ENCODE results near the gene FFAR1. TPM values are rescaled to one million over a fixed set of nuclear protein-coding genes. Genes with fewer than 3 reads are reported as not detected.

FFAR1 gene
- total and polyA plus RNA-seq, 2 donors (not counting 3 experiments of a cell fraction or from before 2014, with no cell fraction given) = not detected

DNA sequence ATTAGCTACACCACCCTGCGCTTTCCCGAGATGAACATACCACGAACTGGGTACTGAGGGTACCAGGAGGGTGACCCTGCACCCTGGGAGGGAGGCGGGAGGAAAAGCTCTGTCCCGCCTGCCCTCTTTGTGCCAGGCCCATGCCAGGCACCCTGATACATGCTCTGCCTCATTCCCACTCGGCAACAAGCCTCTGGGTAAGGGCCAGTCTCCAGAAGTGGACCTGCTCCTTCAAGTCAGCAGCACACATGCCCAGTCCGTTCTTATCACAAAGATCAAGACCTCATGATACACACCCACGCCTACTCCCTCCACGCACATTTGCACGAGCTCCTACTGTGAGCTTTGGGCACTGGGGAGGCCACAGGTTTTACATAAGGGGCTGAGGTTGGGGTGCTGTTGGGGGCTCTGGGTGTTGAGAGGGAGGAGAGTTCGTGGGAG lies 2.0 kb upstream of the FFAR1 start:
- Histone ChIP-seq H3K4me1 (ENCODE audit: control insufficient read depth, extremely low read depth, insufficient read depth, low read length) (no peaks in the 10 kb centered on the region), H2AFZ (ENCODE audit: low read depth, low read length) (no peak overlapping the region), H4K20me1 (replicated peaks; ENCODE audit: control insufficient read depth, extremely low read depth, insufficient read depth, low read length) (no peaks in the 10 kb centered on the region), H3K4me2 (ENCODE audit: insufficient read depth, low read length) (no peak overlapping the region), H3K79me2 (ENCODE audit: control insufficient read depth, insufficient read depth, low read length) (no peaks in the 10 kb centered on the region), H3K9me3 (replicated peaks; ENCODE audit: control insufficient read depth, insufficient read depth, low read length) (no peaks in the 10 kb centered on the region), H3K4me3 (replicated peaks in 1 of 3; ENCODE audit: insufficient read depth in 1 of 3, low read depth in 1 of 3, low read length in 3 of 3) (no peak overlapping the region), H3K36me3 (ENCODE audit: control insufficient read depth in 2 of 2, extremely low read depth in 1 of 2, insufficient read depth in 2 of 2, low read length in 2 of 2) (no peaks in the 10 kb centered on the region), H3K27me3 (ENCODE audit: control insufficient read depth in 2 of 2, insufficient read depth in 2 of 2, low read length in 2 of 2) (no peaks in the 10 kb centered on the region), H3K27ac (ENCODE audit: insufficient read depth, low read depth, low read length) (no peak overlapping the region), H3K9ac (replicated peaks; ENCODE audit: extremely low read depth, insufficient read depth, low read length) (no peak overlapping the region), H3K9me1 (replicated peaks; ENCODE audit: control insufficient read depth, extremely low read depth, insufficient read depth, low read length) (no peaks in the 10 kb centered on the region)
- CTCF ChIA-PET = no interaction called here
- FAIRE-seq = no peak
- DNase-seq (ENCODE audit: low read depth, low spot score) = no peak
- no TSS peak for BruUV-seq (replicated peaks)
- POLR2A ChIA-PET = interaction anchor here (0.6 kb wide), 1 partner anchor 12 kb away, joined by 5 read pairs; no protein-coding TSS in a partner anchor
- dilution Hi-C loops (cut with MboI; ENCODE audit: extremely low pct_ligation_motif_present, low sequenced_read_pairs) (no loop called here), intact Hi-C loops (cut with micrococcal nuclease) (no loop called here)
- TF ChIP-seq, protein P1, sequence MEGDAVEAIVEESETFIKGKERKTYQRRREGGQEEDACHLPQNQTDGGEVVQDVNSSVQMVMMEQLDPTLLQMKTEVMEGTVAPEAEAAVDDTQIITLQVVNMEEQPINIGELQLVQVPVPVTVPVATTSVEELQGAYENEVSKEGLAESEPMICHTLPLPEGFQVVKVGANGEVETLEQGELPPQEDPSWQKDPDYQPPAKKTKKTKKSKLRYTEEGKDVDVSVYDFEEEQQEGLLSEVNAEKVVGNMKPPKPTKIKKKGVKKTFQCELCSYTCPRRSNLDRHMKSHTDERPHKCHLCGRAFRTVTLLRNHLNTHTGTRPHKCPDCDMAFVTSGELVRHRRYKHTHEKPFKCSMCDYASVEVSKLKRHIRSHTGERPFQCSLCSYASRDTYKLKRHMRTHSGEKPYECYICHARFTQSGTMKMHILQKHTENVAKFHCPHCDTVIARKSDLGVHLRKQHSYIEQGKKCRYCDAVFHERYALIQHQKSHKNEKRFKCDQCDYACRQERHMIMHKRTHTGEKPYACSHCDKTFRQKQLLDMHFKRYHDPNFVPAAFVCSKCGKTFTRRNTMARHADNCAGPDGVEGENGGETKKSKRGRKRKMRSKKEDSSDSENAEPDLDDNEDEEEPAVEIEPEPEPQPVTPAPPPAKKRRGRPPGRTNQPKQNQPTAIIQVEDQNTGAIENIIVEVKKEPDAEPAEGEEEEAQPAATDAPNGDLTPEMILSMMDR (IDR thresholded peaks at IDR 0.05; ENCODE audit: extremely low read depth in 1 of 2, insufficient read depth in 1 of 2, low read depth in 1 of 2, low read length in 2 of 2) = no peak
- TF ChIP-seq POLR2A (IDR thresholded peaks at IDR 0.05; ENCODE audit: low read depth, low read length) = no peak
- no peak for TF ChIP-seq EZH2 (IDR thresholded peaks at IDR 0.05; ENCODE audit: borderline replicate concordance, low read depth, low read length, severe bottlenecking)
- TF ChIP-seq FOS (IDR thresholded peaks at IDR 0.05; ENCODE audit: borderline replicate concordance, insufficient read depth, low read length) = no peak
- TF ChIP-seq POLR2AphosphoS5 (IDR thresholded peaks at IDR 0.05; ENCODE audit: insufficient read depth, low read depth, low read length) = no peak
- TF ChIP-seq GATA2 (IDR thresholded peaks at IDR 0.05; ENCODE audit: insufficient read depth, insufficient read length, low read depth, low read length) = no peak
- no peak for TF ChIP-seq JUN (IDR thresholded peaks at IDR 0.05; ENCODE audit: borderline replicate concordance, insufficient read depth, insufficient read length, low read depth)
- TF ChIP-seq, protein P2, sequence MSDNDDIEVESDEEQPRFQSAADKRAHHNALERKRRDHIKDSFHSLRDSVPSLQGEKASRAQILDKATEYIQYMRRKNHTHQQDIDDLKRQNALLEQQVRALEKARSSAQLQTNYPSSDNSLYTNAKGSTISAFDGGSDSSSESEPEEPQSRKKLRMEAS (IDR thresholded peaks at IDR 0.05; ENCODE audit: insufficient read depth, insufficient read length) = no peak
- no peak for TF ChIP-seq MYC (IDR thresholded peaks at IDR 0.05; ENCODE audit: low read depth, low read length)
